GM23248 (cell line): Measurements from ENCODE around the gene C14orf119. TPM values are rescaled to one million over a fixed set of nuclear protein-coding genes. Genes with fewer than 3 reads are reported as not detected.

Source experiments
- DNase-seq: peaks from one replicate; pipeline ENCODE4 v3.0.0-alpha.2; 2015
- H2AFZ ChIP-seq: fragments of 200-600 bp; sonication (generic); 2 replicates; pipeline ENCODE4 v1.6.1; 2016; ENCODE audit warnings: antibody characterized with exemption
- H3F3A ChIP-seq: fragments of 200-600 bp; sonication (generic); 2 replicates; pipeline ENCODE4 v1.6.1; 2016; ENCODE audit warnings: mild to moderate bottlenecking, antibody characterized with exemption, mixed run types; ENCODE audit not compliant: insufficient read depth
- H3K27ac ChIP-seq: fragments of 200-600 bp; sonication (generic); 2 replicates; pipeline ENCODE4 v1.5.1; 2016; ENCODE audit warnings: mild to moderate bottlenecking
- H3K27me3 ChIP-seq: fragments of 200-600 bp; sonication (generic); replicated peaks from 2 replicates; pipeline ENCODE4 v1.6.1; 2016; ENCODE audit warnings: mild to moderate bottlenecking; ENCODE audit not compliant: insufficient read depth
- H3K36me3 ChIP-seq: fragments of 200-600 bp; sonication (generic); 2 replicates; pipeline ENCODE4 v1.6.1; 2016; ENCODE audit warnings: low read depth, mild to moderate bottlenecking
- H3K4me1 ChIP-seq: fragments of 200-600 bp; sonication (generic); 2 replicates; pipeline ENCODE4 v1.6.1; 2016; ENCODE audit warnings: mild to moderate bottlenecking; ENCODE audit not compliant: insufficient read depth
- H3K4me2 ChIP-seq: fragments of 200-600 bp; sonication (generic); one replicate; pipeline ENCODE4 v1.6.1; 2016; ENCODE audit warnings: mild to moderate bottlenecking; ENCODE audit not compliant: unreplicated experiment
- H3K4me3 ChIP-seq: fragments of 200-600 bp; sonication (generic); 2 replicates; pipeline ENCODE4 v1.5.1; 2016; ENCODE audit warnings: mild to moderate bottlenecking
- H3K79me2 ChIP-seq: fragments of 200-600 bp; sonication (generic); 2 replicates; pipeline ENCODE4 v1.6.1; 2016; ENCODE audit warnings: mild to moderate bottlenecking; ENCODE audit not compliant: insufficient read depth
- H3K9ac ChIP-seq: fragments of 200-600 bp; sonication (generic); 2 replicates; pipeline ENCODE4 v1.6.1; 2016; ENCODE audit warnings: mild to moderate bottlenecking
- H3K9me2 ChIP-seq: fragments of 200-600 bp; sonication (generic); 2 replicates; pipeline ENCODE4 v1.6.1; 2016; ENCODE audit warnings: mixed run types, mild to moderate bottlenecking, moderate library complexity; ENCODE audit not compliant: insufficient read depth
- H3K9me3 ChIP-seq: fragments of 200-600 bp; sonication (generic); one replicate; pipeline ENCODE4 v1.6.1; 2017; ENCODE audit warnings: low read depth
- H4K20me1 ChIP-seq: fragments of 200-600 bp; sonication (generic); 2 replicates; pipeline ENCODE4 v1.6.0; 2016; ENCODE audit not compliant: insufficient read depth
- EZH2 ChIP-seq: fragments of 200-600 bp; sonication (generic); IDR thresholded peaks from 2 replicates; pipeline ENCODE4 v1.6.1; 2018; ENCODE audit warnings: antibody characterized with exemption, mild to moderate bottlenecking; ENCODE audit not compliant: insufficient read depth, poor library complexity, severe bottlenecking
- EZH2phosphoT487 ChIP-seq: fragments of 200-600 bp; sonication (generic); IDR thresholded peaks from 2 replicates; pipeline ENCODE4 v1.6.1; 2018; ENCODE audit warnings: antibody characterized with exemption, moderate library complexity, mild to moderate bottlenecking, low read depth; ENCODE audit not compliant: insufficient read depth
- WGBS, 2 experiments: methylation state at CpG; one replicate each; pipeline ENCODE4 v1.1.6; 2015 to 2017; ENCODE audit warnings: low lambda C conversion rate in 2 of 2, low coverage in 1 of 2; ENCODE audit errors: missing lambda C conversion rate in 2 of 2; 5-methylcytosine and 5-hydroxymethylcytosine counted together
- in situ Hi-C: fragments of 300-500 bp; cut with MboI; formaldehyde crosslinking; loops from 2 replicates; pipeline ENCODE4 v1.15.0; 2020
- polyA plus RNA-seq: library from polyadenylated mRNA; unstranded; fragments of >200 nt; fragmentation: Nextera tagmentation; extraction: Ambion mirVana; gene quantifications from 2 replicates; pipeline ENCODE4 v1.2.1, GENCODE V29; 2016
- total RNA-seq: library from RNA; depleted of rRNA; stranded (reverse); fragments of >200 nt; shearing (Covaris generic); gene quantifications from 2 replicates; pipeline ENCODE4 v1.2.3, GENCODE V29; 2014

Gene C14orf119
- total and polyA plus RNA-seq, 2 experiments from 2014 or later, result 48.7 to 166 TPM

DNA sequence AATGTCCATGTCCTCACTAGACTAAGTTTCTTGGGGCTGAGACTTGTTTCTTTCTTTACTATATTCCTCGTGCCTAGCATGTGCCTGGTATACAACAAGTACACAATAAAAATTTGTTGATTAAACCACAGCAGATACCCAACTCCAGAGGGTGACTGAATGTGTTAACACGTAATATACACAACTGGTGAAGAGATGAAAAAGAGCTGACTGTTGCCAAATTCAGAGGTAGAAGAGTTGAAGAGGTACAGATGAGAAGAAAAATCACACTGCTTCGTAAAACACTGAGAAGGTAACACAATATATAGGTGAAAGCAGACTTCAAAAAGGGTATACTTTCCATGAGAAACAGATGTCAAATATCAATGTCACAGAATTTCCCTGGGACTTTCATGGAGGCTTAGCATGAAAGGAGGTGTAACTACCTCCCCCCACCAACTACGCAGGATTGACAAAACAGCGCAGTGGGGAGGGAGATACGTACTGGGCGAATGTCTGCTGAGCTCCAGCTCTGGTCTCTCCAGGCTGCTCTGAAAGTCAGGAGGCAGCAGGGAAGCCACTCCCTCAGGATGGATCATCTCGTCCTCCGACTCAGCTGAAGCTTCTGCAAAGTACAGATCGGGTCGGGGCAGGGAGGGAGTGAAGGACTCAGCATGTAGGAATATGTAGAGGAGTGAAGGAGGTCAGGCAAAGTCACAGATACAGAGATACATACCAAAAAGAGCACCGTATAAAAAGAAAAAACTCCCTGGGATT, 5.6 kb upstream of the C14orf119 start:
- H3K79me2 ChIP-seq, result peaks cover 92% of the 10 kb centered on the region
- TF ChIP-seq EZH2phosphoT487 (no peak), EZH2 (no peak)
- 90 to 93% methylated on average over 12 of the region's 12 CpGs for WGBS, 2 experiments
- H3K4me3 ChIP-seq, result no peak overlapping the region
- 0 out of 2 replicates have a peak, but pooled peaks cover 3% of the 10 kb centered on the region for H4K20me1 ChIP-seq
- no peaks in the 10 kb centered on the region for H3K27me3 ChIP-seq
- H3K4me2 ChIP-seq, result no peak overlapping the region
- peaks cover 52% of the 10 kb centered on the region for H3F3A ChIP-seq
- in situ Hi-C loops, result no loop called here
- peaks cover 33% of the 10 kb centered on the region for H3K4me1 ChIP-seq
- no peaks in the 10 kb centered on the region for H3K9me2 ChIP-seq
- no peak for DNase-seq
- no peak overlapping the region for H3K27ac ChIP-seq
- H3K9me3 ChIP-seq, result no peaks in the 10 kb centered on the region
- no peak overlapping the region for H3K9ac ChIP-seq
- peaks cover 65% of the 10 kb centered on the region for H3K36me3 ChIP-seq
- no peak overlapping the region for H2AFZ ChIP-seq

DNA sequence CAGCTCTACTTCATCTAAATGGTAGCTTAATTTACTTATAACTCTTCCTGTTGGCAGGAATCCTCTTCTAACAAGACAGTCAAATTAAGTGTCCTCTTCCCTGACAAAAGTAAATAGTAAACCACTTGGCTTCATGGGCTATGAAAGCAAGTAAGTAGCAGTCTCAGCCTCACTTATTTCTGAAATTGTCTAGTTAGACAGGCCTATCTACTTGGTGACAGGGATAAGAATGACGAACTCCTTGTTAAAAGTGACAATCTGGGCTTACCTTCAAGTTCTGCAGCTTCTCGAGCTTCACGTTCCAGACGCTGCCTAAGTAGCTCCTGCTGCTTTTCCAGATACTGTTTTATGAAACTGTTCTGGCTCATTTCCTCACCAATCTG, 5.1 kb upstream of the C14orf119 start:
- Histone ChIP-seq H2AFZ (no peak overlapping the region), H3F3A (peaks cover 46% of the 10 kb centered on the region), H3K36me3 (peaks cover 60% of the 10 kb centered on the region), H4K20me1 (0 out of 2 replicates have a peak, but pooled peaks cover 3% of the 10 kb centered on the region), H3K4me3 (no peak overlapping the region), H3K4me2 (no peak overlapping the region), H3K4me1 (peaks cover 28% of the 10 kb centered on the region), H3K27ac (no peak overlapping the region), H3K79me2 (peaks cover 90% of the 10 kb centered on the region), H3K27me3 (no peaks in the 10 kb centered on the region), H3K9me2 (no peaks in the 10 kb centered on the region), H3K9ac (no peak overlapping the region), H3K9me3 (no peaks in the 10 kb centered on the region)
- 66 to 74% methylated on average over 4 of the region's 4 CpGs for WGBS, 2 experiments
- in situ Hi-C loops, result no loop called here
- DNase-seq, result no peak
- TF ChIP-seq EZH2, result no peak
- no peak for TF ChIP-seq EZH2phosphoT487

DNA sequence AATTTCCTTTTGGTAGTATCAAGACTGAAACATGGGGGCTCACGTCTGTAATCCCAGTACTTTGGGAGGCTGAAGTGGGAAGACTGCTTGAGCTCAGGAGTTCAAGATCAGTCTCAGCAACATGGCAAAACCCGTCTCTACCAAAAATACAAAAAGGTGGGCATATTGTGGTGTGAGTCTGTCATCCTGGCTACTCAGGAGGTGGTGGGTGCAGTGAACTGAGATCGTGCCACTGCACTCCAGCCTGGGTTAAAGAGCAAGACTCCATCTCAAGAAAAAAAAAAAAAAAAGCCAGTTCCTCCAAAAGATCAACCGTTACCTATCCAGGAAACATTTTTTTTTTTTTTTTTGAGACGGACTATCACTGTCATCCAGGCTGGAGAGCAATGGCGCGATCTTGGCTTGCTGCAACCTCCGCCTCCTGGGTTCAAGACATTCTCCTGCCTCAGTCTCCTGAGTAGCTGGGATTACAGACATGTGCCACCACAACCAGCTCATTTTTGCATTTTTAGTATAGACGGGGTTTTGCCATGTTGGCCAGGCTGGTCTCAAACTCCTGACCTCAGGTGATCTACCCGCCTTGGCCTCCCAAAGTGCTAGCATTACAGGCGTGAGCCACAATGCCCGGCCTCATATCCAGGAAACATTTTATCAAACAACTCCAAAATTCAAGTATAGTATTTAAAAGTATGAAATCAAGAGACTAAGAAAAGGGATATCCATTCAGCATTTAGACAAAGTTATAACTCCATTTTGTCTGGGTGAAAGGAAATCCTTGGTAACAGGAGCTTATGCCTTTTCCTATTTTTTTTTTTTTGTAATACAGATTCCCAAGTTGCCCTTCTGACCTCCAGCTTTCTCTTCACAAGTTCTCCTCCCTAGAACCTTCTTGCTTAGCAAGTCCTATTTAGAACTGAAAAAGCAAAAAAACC, 3.7 kb upstream of the C14orf119 start:
- Histone ChIP-seq H3K79me2 (peaks cover 91% of the 10 kb centered on the region), H3K4me2 (no peak overlapping the region), H3K36me3 (peaks cover 50% of the 10 kb centered on the region), H4K20me1 (no peaks in the 10 kb centered on the region), H3K4me3 (no peak overlapping the region), H3K9ac (no peak overlapping the region), H3K27ac (no peak overlapping the region), H3F3A (peaks cover 40% of the 10 kb centered on the region), H2AFZ (no peak overlapping the region), H3K9me2 (no peaks in the 10 kb centered on the region), H3K9me3 (no peaks in the 10 kb centered on the region), H3K4me1 (peaks cover 18% of the 10 kb centered on the region), H3K27me3 (no peaks in the 10 kb centered on the region)
- 85 to 90% methylated on average over 11 to 12 of the region's 12 CpGs for WGBS, 2 experiments
- DNase-seq, result no peak
- TF ChIP-seq EZH2phosphoT487 (no peak), EZH2 (no peak)
- in situ Hi-C loops, result no loop called here

DNA sequence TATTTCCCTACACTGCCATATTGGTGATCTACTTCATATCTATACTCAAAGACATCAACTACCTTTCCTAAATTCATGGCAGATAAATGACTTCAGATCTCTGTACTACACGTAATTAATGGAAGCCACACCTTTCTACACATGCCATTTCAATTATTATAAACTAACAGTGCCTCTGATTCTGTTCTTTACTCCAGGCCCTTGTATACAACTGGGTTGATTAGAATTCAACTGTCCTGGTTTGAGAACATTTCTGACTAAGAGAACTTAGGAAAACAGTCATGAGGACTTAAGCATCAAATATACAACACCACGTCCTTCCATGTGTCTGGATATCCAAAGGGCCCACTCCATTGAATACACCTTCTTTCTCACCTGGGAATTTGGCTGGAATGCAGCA, 2.2 kb upstream of the C14orf119 start:
- no peaks in the 10 kb centered on the region for H3K27me3 ChIP-seq
- no peak for TF ChIP-seq EZH2
- no peak for TF ChIP-seq EZH2phosphoT487
- H2AFZ ChIP-seq, result no peak overlapping the region
- in situ Hi-C loops, result no loop called here
- no peak overlapping the region for H3K27ac ChIP-seq
- peaks cover 91% of the 10 kb centered on the region for H3K79me2 ChIP-seq
- H3K9me2 ChIP-seq, result no peaks in the 10 kb centered on the region
- peak overlapping the region; percentile 98 for H3K4me2 ChIP-seq
- H3K36me3 ChIP-seq, result peaks cover 45% of the 10 kb centered on the region
- H3K4me1 ChIP-seq, result peaks cover 30% of the 10 kb centered on the region
- 49 to 51% methylated on average over 2 of the region's 2 CpGs for WGBS, 2 experiments
- H3K9me3 ChIP-seq, result no peaks in the 10 kb centered on the region
- peak overlapping the region; percentile 98 for H3K4me3 ChIP-seq
- peaks cover 8% of the 10 kb centered on the region; the same call in 1 of the 2 replicates for H4K20me1 ChIP-seq
- peaks cover 25% of the 10 kb centered on the region for H3F3A ChIP-seq
- peak overlapping the region; percentile 94 for H3K9ac ChIP-seq
- DNase-seq, result no peak
